Glomerular endothelial cell (primary cell): Measurements from ENCODE around the gene RELN. TPM values are rescaled to one million over a fixed set of nuclear protein-coding genes. Genes with fewer than 3 reads are reported as not detected.
"Not testable (repeated sequence)": the region's sequence is repeated elsewhere in the genome, so short reads cannot be mapped to it uniquely, and the experiment has no call there.

Source experiments
- DNase-seq: peaks from one replicate; pipeline ENCODE4 v3.0.0-alpha.2; 2011; ENCODE audit warnings: low read depth, low spot score; ENCODE audit errors: extremely low read depth
- total RNA-seq: library from RNA; depleted of rRNA; stranded (reverse); fragments of >200 nt; gene quantifications from 2 replicates; pipeline ENCODE4 v1.2.3, GENCODE V29; 2015

Gene RELN
- 6.2 and 8.1 TPM in 2 replicates for total RNA-seq

DNA sequence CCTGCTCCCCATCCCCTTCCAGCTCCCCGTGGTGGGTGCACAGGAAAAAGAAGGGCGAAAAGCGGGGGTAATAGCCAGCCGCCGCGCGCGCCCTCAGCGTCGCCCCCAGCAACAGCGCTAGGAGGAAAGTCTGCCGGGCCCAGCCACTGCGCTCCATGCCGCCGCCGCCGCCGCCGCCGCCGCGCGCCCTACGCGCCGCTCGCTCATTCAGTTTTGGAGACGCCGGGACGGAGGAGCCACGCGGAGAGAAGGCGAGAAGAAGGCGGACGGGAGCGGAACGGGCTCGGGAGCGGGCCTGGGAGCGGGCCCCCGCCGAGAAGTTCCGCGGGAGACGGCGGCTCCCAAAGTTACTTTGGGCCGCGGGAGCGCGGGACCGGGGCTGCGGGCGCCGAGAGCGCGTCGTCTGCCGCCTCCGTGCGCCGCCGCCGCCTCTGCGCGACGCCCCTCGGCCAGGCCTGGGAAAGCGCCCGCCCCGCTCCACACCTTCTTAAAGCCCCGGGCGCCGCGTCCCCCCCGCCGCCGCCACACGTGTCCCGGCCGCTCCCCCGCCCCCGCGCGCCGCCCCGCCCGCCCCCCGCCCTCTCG lies at the start of gene RELN:
Gene RELN, minus strand, starts transcription at position 459 of the 585 bp plus-strand sequence. Its CDS starts 302 bp downstream, at position 157.
- no peak for DNase-seq

- no peak for DNase-seq
Measured at GRCh38 chr7:104038136-104038535, 48.7 kb upstream of the RELN start.

DNA sequence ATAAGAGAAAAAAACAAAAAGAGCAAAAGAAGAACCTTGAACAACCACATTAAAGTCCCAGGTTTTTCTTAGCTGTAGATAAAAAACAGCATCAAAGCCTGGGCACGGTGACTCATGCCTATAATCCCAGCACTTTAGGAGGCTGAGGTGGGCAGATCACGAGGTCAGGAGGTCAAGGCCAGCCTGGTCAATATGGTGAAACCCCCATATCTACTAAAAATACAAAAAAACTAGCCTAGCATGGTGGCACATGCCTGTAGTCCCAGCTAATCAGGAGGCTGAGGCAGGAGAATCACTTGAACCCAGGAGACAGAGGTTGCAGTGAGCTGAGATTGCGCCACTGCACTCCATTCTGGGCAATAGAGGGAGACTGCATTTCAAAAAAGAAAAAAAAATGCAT lies 47.4 kb upstream of the RELN start:
- DNase-seq, result not testable (repeated sequence)

GRCh38 chr7:104035351-104035750 lies 45.9 kb upstream of the RELN start:
- DNase-seq, result no peak

DNA sequence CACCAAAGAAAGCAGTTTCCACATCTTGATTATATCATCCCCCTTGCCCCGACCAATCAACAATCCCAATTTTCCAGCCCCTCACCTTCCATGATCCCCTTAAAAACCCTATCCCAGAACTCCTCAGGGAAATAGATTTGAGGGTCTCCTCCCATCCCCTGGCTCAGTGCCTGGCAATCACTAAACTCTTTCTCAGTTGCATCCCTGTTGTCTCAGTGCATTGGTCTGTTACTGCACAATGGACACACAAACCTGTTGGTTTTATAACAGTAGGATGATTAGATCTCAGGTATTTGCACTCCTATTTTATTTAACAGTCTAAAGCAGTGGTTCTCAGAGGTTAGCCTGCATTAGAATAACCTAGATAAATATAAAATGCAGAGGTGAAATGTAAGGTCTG lies 45.2 kb upstream of the RELN start:
- no peak for DNase-seq

- DNase-seq, result no peak
Measured at GRCh38 chr7:104033837-104034236, 44.4 kb upstream of the RELN start.

- DNase-seq, result no peak
Measured at GRCh38 chr7:104032486-104032885, 43.0 kb upstream of the RELN start.

GRCh38 chr7:104029765-104030164 lies 40.3 kb upstream of the RELN start:
- DNase-seq, result no peak

GRCh38 chr7:104024632-104025031 lies 35.2 kb upstream of the RELN start:
- DNase-seq, result no peak

DNA sequence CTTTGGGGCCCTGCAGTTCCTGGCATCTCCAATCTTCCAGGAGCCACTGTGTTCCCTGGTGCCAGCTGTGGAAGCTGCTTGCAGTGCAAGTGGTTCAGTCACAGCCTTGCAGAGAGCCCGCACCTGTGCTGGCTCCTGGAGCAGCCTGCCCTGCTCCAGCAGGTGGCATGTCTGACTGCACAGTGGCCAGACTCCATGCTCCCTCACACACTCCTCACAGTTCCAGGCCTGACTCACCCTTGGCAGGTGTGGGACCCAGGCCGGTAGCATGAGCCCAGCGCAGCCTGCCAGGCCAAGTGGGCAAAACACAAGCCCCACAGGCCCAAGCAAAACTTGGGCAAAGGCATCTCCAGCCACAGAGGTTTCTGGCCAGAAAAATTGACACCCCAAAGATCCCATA lies 33.6 kb upstream of the RELN start:
- no peak for DNase-seq

DNA sequence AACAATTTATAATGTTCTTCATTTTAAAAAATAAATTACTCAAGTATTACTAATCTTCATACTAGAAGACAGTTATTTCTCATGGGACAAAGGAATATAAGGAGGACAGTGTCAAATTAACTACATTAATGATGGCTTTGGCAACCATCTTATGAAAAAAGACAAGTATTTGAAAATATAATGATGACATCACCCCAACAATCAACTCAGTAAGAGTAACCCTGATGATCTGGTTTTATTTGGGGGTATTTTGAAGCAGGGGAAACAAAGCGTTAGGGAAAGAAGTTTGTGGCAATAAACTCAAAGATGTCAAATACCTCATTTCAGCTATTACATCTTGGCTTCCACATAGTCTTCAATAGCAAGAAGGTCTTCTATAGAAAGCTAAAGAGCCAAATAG lies 29.0 kb upstream of the RELN start:
- no peak for DNase-seq

DNA sequence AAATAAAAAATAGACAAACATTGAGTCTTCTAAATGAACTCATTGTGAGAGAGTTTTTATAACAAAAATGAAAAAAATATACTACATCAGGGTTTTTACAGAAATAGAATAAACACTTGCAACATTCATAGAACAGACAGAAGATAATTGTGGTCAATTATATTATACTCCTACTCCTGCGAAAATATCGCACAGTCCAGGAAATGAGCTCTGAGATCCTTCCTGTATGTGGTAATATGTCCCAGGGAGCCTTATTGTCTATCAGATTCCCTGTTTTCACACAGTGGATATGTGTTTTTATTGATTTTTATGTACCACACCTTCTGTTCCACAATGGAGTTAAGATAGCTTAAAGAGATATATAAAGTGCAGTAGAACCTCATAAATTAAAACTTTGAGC lies 27.5 kb upstream of the RELN start:
- DNase-seq, result no peak

DNA sequence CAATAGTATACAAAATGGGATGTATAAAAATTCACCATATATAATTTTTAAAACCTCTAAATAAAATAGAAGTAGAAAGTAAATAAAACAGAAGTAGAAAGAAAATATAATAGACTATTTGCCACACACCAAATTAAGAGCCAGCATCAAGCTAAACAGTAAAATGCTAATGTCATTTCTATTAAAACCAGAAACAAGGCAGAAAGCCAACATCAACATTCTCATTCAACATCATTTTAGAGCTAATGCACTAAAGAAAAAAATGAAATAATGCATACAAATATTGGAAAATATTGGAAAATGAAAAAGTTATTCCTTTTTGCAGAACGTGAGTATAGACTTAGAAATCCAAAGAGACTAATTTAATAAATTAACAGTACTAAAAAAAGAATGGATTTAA lies 23.4 kb upstream of the RELN start:
- no peak for DNase-seq

DNA sequence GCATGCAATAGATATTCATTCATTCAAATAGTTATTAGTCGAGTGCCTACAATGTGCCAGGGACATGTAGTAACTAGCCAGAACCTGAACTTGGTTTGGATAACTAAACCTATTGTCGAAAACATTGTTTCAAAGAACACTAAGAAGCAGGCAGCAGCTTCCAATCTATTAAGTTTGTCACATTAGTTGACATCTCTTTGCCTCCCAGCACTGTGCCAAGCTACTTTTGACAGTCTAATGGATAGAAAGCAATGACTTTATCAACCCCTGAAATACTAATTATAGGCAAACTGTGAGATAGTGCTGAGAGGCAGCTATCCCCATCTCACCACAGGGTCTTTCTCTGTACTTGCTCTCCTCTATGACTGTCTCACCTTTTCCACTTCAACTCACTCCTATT lies 22.4 kb upstream of the RELN start:
- DNase-seq, result no peak

GRCh38 chr7:104010052-104010909 lies 20.8 kb upstream of the RELN start:
- DNase-seq, result no peak

GRCh38 chr7:104008107-104008506 lies 18.6 kb upstream of the RELN start:
- no peak for DNase-seq

DNA sequence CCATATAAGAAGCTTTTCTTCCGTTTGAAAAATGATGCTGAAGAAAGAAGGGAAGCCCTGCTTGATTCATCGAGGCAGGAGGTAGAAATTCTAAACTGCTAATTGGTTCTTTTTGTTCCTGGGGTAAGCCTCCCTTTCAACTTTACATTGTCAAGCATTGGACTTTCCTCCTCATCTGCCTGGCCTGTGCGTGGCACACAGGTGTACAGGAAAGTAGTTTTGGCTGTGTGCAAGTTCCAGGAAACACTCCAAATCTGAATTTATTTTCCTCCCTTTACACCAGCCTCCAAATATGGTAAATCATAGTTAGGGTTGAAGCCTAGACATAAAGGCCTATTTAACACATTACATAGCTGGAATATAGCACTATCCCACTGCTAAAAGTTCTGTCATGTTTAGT lies 18.2 kb upstream of the RELN start:
- no peak for DNase-seq

DNA sequence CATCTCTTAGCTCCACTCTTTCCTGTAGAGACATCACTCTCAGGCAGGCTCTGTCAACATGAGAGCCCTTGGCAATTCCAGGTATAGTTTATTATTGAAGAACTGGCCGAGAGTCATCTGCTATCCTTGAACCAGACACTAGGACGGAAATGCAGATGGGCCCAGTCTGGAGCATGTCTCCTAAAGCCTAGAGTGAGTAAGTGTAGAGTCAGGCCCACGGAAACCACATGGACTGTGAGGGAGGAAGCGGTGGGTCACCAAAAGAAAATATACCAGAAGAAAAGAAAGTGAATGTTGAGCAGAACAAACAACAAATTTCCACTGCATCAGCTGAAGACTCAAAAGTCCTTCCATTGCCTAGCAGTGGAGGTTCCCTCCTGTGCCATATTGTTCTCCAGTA lies 15.7 kb upstream of the RELN start:
- DNase-seq, result no peak

DNA sequence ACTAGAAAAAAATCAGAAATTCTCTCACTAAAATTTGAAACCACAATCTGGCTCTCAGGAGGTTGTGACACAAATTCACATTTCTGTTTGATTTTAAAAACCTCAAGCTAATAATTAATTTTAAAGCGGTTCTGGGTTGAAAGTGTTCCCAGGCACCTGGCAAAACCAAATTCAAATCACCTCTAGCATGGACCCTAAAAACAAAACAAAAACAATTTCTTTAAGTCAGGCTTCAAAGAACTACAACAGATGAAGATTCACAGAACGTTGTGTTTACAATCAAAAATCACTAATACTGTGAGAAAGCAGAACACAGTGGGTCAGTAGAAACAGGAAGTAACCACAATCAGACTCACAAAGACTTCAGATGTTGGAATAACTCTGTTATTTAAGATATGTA lies 7.2 kb upstream of the RELN start:
- no peak for DNase-seq

GRCh38 chr7:103996017-103996551 lies 6.6 kb upstream of the RELN start:
- no peak for DNase-seq

- no peak for DNase-seq
Measured at GRCh38 chr7:103995554-103995953, 6.1 kb upstream of the RELN start.

GRCh38 chr7:103993551-103993950 lies 4.1 kb upstream of the RELN start:
- no peak for DNase-seq
